SHP77 (cell line): ENCODE measurements around the gene HOXA5.

ENCODE experiments used
- DNase-seq, 2 experiments: peaks; one replicate each; lab custom pipeline; 2025; lab: John Stamatoyannopoulos, UW

HOXA5 gene

GRCh38 chr7:27159266-27160144, 16.0 kb upstream of the HOXA5 start:
- DNase-seq = no peak

GRCh38 chr7:27158436-27159265, 15.2 kb upstream of the HOXA5 start:
- DNase-seq = no peak

- no peak for DNase-seq
Measured at GRCh38 chr7:27157702-27158431, 14.4 kb upstream of the HOXA5 start.

- no peak for DNase-seq
Measured at GRCh38 chr7:27156916-27157701, 13.6 kb upstream of the HOXA5 start.

- no peak for DNase-seq
Measured at GRCh38 chr7:27156508-27156898, 13.0 kb upstream of the HOXA5 start, which contains the start of gene HOXA7. Gene HOXA7 (minus strand): TSS chr7:27156675. CDS start chr7:27156545, 130 bp downstream.

- DNase-seq = no peak
Measured at GRCh38 chr7:27155816-27156507, 12.5 kb upstream of the HOXA5 start.

GRCh38 chr7:27154901-27155815, 11.7 kb upstream of the HOXA5 start:
- no peak for DNase-seq

GRCh38 chr7:27154369-27154768, 10.9 kb upstream of the HOXA5 start:
- DNase-seq = no peak

GRCh38 chr7:27153526-27153925, 10.0 kb upstream of the HOXA5 start:
- no peak for DNase-seq

- DNase-seq = no peak
Measured at GRCh38 chr7:27152816-27153442, 9.4 kb upstream of the HOXA5 start.

GRCh38 chr7:27151931-27152815, 8.7 kb upstream of the HOXA5 start, which contains the start of gene HOXA3:
Gene HOXA3 (minus strand): TSS chr7:27152583. CDS start chr7:27110640, 41,943 bp downstream.
- no peak for DNase-seq

- DNase-seq = no peak
Measured at GRCh38 chr7:27151341-27151930, 8.0 kb upstream of the HOXA5 start.

- DNase-seq = peak in 1 of 2 experiments; percentile 47
Measured at GRCh38 chr7:27150568-27151340, 7.3 kb upstream of the HOXA5 start.

GRCh38 chr7:27149842-27150567, 6.5 kb upstream of the HOXA5 start:
- DNase-seq = no peak

- DNase-seq = no peak
Measured at GRCh38 chr7:27148756-27149641, 5.5 kb upstream of the HOXA5 start.
